Measurements from ENCODE around the gene CPSF3.

The CPSF3 gene

GRCh38 chr2:9451231-9451630 is 27.8 kb downstream of the CPSF3 start:
- H3K36me3 ChIP-seq (ENCODE audit: insufficient read depth, low read length), result peaks cover 22% of the 10 kb centered on the region; the same call in 1 of the 2 replicates
- H3K9me2 ChIP-seq (replicated peaks; ENCODE audit: low read depth, low read length), result no peaks in the 10 kb centered on the region
- no peaks in the 10 kb centered on the region for H3K27me3 ChIP-seq (ENCODE audit: insufficient read depth, low read length, poor library complexity, severe bottlenecking)
- no peaks in the 10 kb centered on the region for H3K9me3 ChIP-seq (ENCODE audit: insufficient read depth, low read depth, low read length)
- no peak overlapping the region for H3K4me2 ChIP-seq (ENCODE audit: low read depth, low read length, poor library complexity, severe bottlenecking)
- TF ChIP-seq EZH2phosphoT487 (IDR thresholded peaks at IDR 0.05; ENCODE audit: borderline replicate concordance) (no peak), CTCF (conservative IDR thresholded peaks at IDR 0.05; ENCODE audit: low read length) (no peak)
- H2AFZ ChIP-seq (ENCODE audit: low read length), result no peak overlapping the region
- no peak overlapping the region for H3K9ac ChIP-seq (ENCODE audit: low read depth, low read length, poor library complexity, severe bottlenecking)
- H3K79me2 ChIP-seq (ENCODE audit: insufficient read depth, low read length), result no peaks in the 10 kb centered on the region
- no peaks in the 10 kb centered on the region for H3F3A ChIP-seq (ENCODE audit: low read depth)
- no peaks in the 10 kb centered on the region for H3K4me1 ChIP-seq (ENCODE audit: insufficient read depth, low read length, poor library complexity, severe bottlenecking)
- no peak overlapping the region for H3K4me3 ChIP-seq (ENCODE audit: low read length, poor library complexity, severe bottlenecking)
- H4K20me1 ChIP-seq (ENCODE audit: insufficient read depth, low read length, poor library complexity, severe bottlenecking), result no peaks in the 10 kb centered on the region

- Histone ChIP-seq H3K27me3 (ENCODE audit: insufficient read depth, low read length, poor library complexity, severe bottlenecking) (no peaks in the 10 kb centered on the region), H4K20me1 (ENCODE audit: insufficient read depth, low read length, poor library complexity, severe bottlenecking) (no peaks in the 10 kb centered on the region), H2AFZ (ENCODE audit: low read length) (no peak overlapping the region), H3K79me2 (ENCODE audit: insufficient read depth, low read length) (no peaks in the 10 kb centered on the region), H3K9me2 (replicated peaks; ENCODE audit: low read depth, low read length) (no peaks in the 10 kb centered on the region), H3K4me3 (ENCODE audit: low read length, poor library complexity, severe bottlenecking) (no peak overlapping the region), H3K4me2 (ENCODE audit: low read depth, low read length, poor library complexity, severe bottlenecking) (no peak overlapping the region), H3K4me1 (ENCODE audit: insufficient read depth, low read length, poor library complexity, severe bottlenecking) (peaks cover 8% of the 10 kb centered on the region), H3K9ac (ENCODE audit: low read depth, low read length, poor library complexity, severe bottlenecking) (no peak overlapping the region), H3F3A (ENCODE audit: low read depth) (no peaks in the 10 kb centered on the region; the same call in 1 of the 2 replicates), H3K9me3 (ENCODE audit: insufficient read depth, low read depth, low read length) (no peaks in the 10 kb centered on the region), H3K36me3 (ENCODE audit: insufficient read depth, low read length) (peaks cover 24% of the 10 kb centered on the region; the same call in 1 of the 2 replicates)
- TF ChIP-seq EZH2phosphoT487 (IDR thresholded peaks at IDR 0.05; ENCODE audit: borderline replicate concordance) (no peak), CTCF (conservative IDR thresholded peaks at IDR 0.05; ENCODE audit: low read length) (no peak)
Observed at GRCh38 chr2:9460441-9461017, 37.1 kb downstream of the CPSF3 start.

- H3K36me3 ChIP-seq (ENCODE audit: insufficient read depth, low read length), result peaks cover 22% of the 10 kb centered on the region; the same call in 1 of the 2 replicates
Observed at GRCh38 chr2:9461079-9461478, 37.6 kb downstream of the CPSF3 start.

More at GRCh38 chr2:9461079-9461478, 37.6 kb downstream of the CPSF3 start:
- Histone ChIP-seq H3K9me3 (ENCODE audit: insufficient read depth, low read depth, low read length) (no peaks in the 10 kb centered on the region), H3K9me2 (replicated peaks; ENCODE audit: low read depth, low read length) (no peaks in the 10 kb centered on the region), H3K79me2 (ENCODE audit: insufficient read depth, low read length) (no peaks in the 10 kb centered on the region), H3K4me1 (ENCODE audit: insufficient read depth, low read length, poor library complexity, severe bottlenecking) (peaks cover 8% of the 10 kb centered on the region), H3F3A (ENCODE audit: low read depth) (no peaks in the 10 kb centered on the region; the same call in 1 of the 2 replicates), H3K27me3 (ENCODE audit: insufficient read depth, low read length, poor library complexity, severe bottlenecking) (no peaks in the 10 kb centered on the region), H3K4me2 (ENCODE audit: low read depth, low read length, poor library complexity, severe bottlenecking) (no peak overlapping the region), H4K20me1 (ENCODE audit: insufficient read depth, low read length, poor library complexity, severe bottlenecking) (no peaks in the 10 kb centered on the region), H2AFZ (ENCODE audit: low read length) (no peak overlapping the region), H3K4me3 (ENCODE audit: low read length, poor library complexity, severe bottlenecking) (no peak overlapping the region), H3K9ac (ENCODE audit: low read depth, low read length, poor library complexity, severe bottlenecking) (no peak overlapping the region)
- TF ChIP-seq EZH2phosphoT487 (IDR thresholded peaks at IDR 0.05; ENCODE audit: borderline replicate concordance), result no peak
- no peak for TF ChIP-seq CTCF (conservative IDR thresholded peaks at IDR 0.05; ENCODE audit: low read length)
